Measurements from ENCODE around the gene TPD52L2.
A peak's percentile ranks its signal among the peaks of the same experiment; 100 is the strongest.

TPD52L2 gene

GRCh38 chr20:63843222-63843621 is 21.8 kb upstream of the TPD52L2 start:
- no peak for TF ChIP-seq CTCF (IDR thresholded peaks at IDR 0.05; ENCODE audit: low read depth, low read length, missing control alignments)
- no peak for DNase-seq (ENCODE audit: low read depth)
- H3K4me3 ChIP-seq (ENCODE audit: low read depth, low read length) = no peak overlapping the region
- in situ Hi-C loops (cut with HindIII; ENCODE audit: low sequenced_read_pairs) = loop anchor here (10.0 kb wide), 1 partner anchor 68 kb away; no protein-coding TSS in a partner anchor

GRCh38 chr20:63843778-63844177 is 21.3 kb upstream of the TPD52L2 start:
- no peak overlapping the region for H3K4me3 ChIP-seq (ENCODE audit: low read depth, low read length)
- no peak for TF ChIP-seq CTCF (IDR thresholded peaks at IDR 0.05; ENCODE audit: low read depth, low read length, missing control alignments)
- no peak for DNase-seq (ENCODE audit: low read depth)
- in situ Hi-C loops (cut with HindIII; ENCODE audit: low sequenced_read_pairs) = loop anchor here (10.0 kb wide), 1 partner anchor 69 kb away; no protein-coding TSS in a partner anchor

GRCh38 chr20:63844511-63844991 is 20.5 kb upstream of the TPD52L2 start:
- no peak overlapping the region for H3K4me3 ChIP-seq (ENCODE audit: low read depth, low read length)
- in situ Hi-C loops (cut with HindIII; ENCODE audit: low sequenced_read_pairs) = loop anchor here (10.0 kb wide), 1 partner anchor 70 kb away; no protein-coding TSS in a partner anchor
- no peak for DNase-seq (ENCODE audit: low read depth)
- no peak for TF ChIP-seq CTCF (IDR thresholded peaks at IDR 0.05; ENCODE audit: low read depth, low read length, missing control alignments)

- no peak for TF ChIP-seq CTCF (IDR thresholded peaks at IDR 0.05; ENCODE audit: low read depth, low read length, missing control alignments)
- peak overlapping the region; percentile 10 for H3K4me3 ChIP-seq (ENCODE audit: low read depth, low read length)
- DNase-seq (ENCODE audit: low read depth) = no peak
- in situ Hi-C loops (cut with HindIII; ENCODE audit: low sequenced_read_pairs) = loop anchor here (10.0 kb wide), 1 partner anchor 71 kb away; no protein-coding TSS in a partner anchor
These were observed 18.8 kb upstream of the TPD52L2 start for GRCh38 chr20:63846128-63846771.

GRCh38 chr20:63846888-63847236 is 18.2 kb upstream of the TPD52L2 start:
- H3K4me3 ChIP-seq (ENCODE audit: low read depth, low read length) = no peak overlapping the region
- TF ChIP-seq CTCF (IDR thresholded peaks at IDR 0.05; ENCODE audit: low read depth, low read length, missing control alignments) = no peak
- in situ Hi-C loops (cut with HindIII; ENCODE audit: low sequenced_read_pairs) = loop anchor here (10.0 kb wide), 1 partner anchor 72 kb away; no protein-coding TSS in a partner anchor
- no peak for DNase-seq (ENCODE audit: low read depth)

- no peak for DNase-seq (ENCODE audit: low read depth)
- no peak overlapping the region for H3K4me3 ChIP-seq (ENCODE audit: low read depth, low read length)
- no peak for TF ChIP-seq CTCF (IDR thresholded peaks at IDR 0.05; ENCODE audit: low read depth, low read length, missing control alignments)
- in situ Hi-C loops (cut with HindIII; ENCODE audit: low sequenced_read_pairs) = loop anchor here (10.0 kb wide), 1 partner anchor 73 kb away; no protein-coding TSS in a partner anchor
These were observed 17.6 kb upstream of the TPD52L2 start for GRCh38 chr20:63847237-63848002.
